ENCODE results near the gene RAG2. TPM values are rescaled to one million over a fixed set of nuclear protein-coding genes. Genes with fewer than 3 reads are reported as not detected.

RAG2 gene
- not detected in 2 replicates for total RNA-seq (2013; cell fraction: nucleolus; rRNA removed)
- total RNA-seq (2014; rRNA removed) (not detected in 2 replicates), total RNA-seq (2014; rRNA removed; fragmentation: Illumina TruSeq; extraction: Trizol) (not detected in 2 replicates), total RNA-seq (2021) (not detected in 2 replicates), polyA plus RNA-seq (2011; rRNA removed) (not detected in 2 replicates), polyA plus RNA-seq (2014; fragmentation: Illumina TruSeq; extraction: Trizol) (not detected in 2 replicates), polyA plus RNA-seq (2014; fragmentation: Nextera tagmentation; extraction: Ambion mirVana) (not detected), polyA plus RNA-seq (2014; rRNA removed) (not detected in 2 replicates), polyA plus RNA-seq (2016; fragmentation: Nextera tagmentation; extraction: Ambion mirVana) (not detected), polyA minus RNA-seq (2011; rRNA and poly(A)+ RNA removed) (not detected in 2 replicates), Bru-seq, nascent RNA (not detected), BruChase-seq, experiment 1, labeled RNA remaining after a 6-hour chase (not detected), BruChase-seq, experiment 2, labeled RNA remaining after a 2-hour chase (not detected)
- not detected for polyA plus RNA-seq (2011; ENCODE audit: low read depth)
- polyA plus RNA-seq (2011; cell fraction: cytosol; rRNA removed) = not detected in 2 replicates
- polyA plus RNA-seq (2011; cell fraction: nucleus; rRNA removed) = not detected in 2 replicates
- not detected in 2 replicates for polyA plus RNA-seq (2012)
- polyA minus RNA-seq (2011; cell fraction: cytosol; rRNA and poly(A)+ RNA removed) = not detected in 2 replicates
- not detected in 2 replicates for polyA minus RNA-seq (2011; cell fraction: nucleus; rRNA and poly(A)+ RNA removed)
- long read RNA-seq, experiment 1 = 0 reads
- long read RNA-seq, experiment 2 = 0 reads

- DNase-seq (ENCODE audit: low read depth, low spot score) (no peak), FAIRE-seq (no peak), ATAC-seq (no peak)
- WGBS (ENCODE audit: insufficient coverage, insufficient replicate concordance, low lambda C conversion rate, missing lambda C conversion rate) = 15% methylated on average over 2 of the region's 2 CpGs
- Histone ChIP-seq H3K4me1 (ENCODE audit: control insufficient read depth, insufficient read depth, low read length) (no peaks in the 10 kb centered on the region), H3K9me3 (replicated peaks; ENCODE audit: control insufficient read depth, insufficient read depth, low read length) (no peaks in the 10 kb centered on the region), H3K9ac (ENCODE audit: control insufficient read depth, insufficient read depth, low read length) (no peak within 1 kb of the TSS), H3K27ac (ENCODE audit: control insufficient read depth, insufficient read depth) (no peak within 1 kb of the TSS), H3K27me3 (replicated peaks in 1 of 2; ENCODE audit: control insufficient read depth in 2 of 2, insufficient read depth in 2 of 2, low read length in 1 of 2) (peaks cover 4 to 9% of the 10 kb centered on the region in 2 experiments; a peak in 2 of 4 replicates), H3K4me2 (ENCODE audit: control insufficient read depth, insufficient read depth) (no peak within 1 kb of the TSS), H2AFZ (ENCODE audit: control insufficient read depth, low read depth, low read length) (no peak within 1 kb of the TSS), H4K20me1 (ENCODE audit: control insufficient read depth, insufficient read depth) (no peaks in the 10 kb centered on the region), H3K36me3 (ENCODE audit: control insufficient read depth in 2 of 2, insufficient read depth in 2 of 2, low read length in 1 of 2) (no peaks in the 10 kb centered on the region), H3K4me3 (no peak within 1 kb of the TSS), H3K79me2 (ENCODE audit: control insufficient read depth, insufficient read depth, low read length) (no peaks in the 10 kb centered on the region)
- intact Hi-C loops (cut with micrococcal nuclease; ENCODE audit: unreplicated experiment) = no loop called here
- in situ Hi-C loops (cut with MboI) = no loop called here
- ChIA-PET CTCF (interaction anchor here (1.3 kb wide), 1 partner anchor 24 kb away, joined by 3 read pairs; no protein-coding TSS in a partner anchor), SMC1A (ENCODE audit: uncharacterized antibody, unreplicated experiment) (no interaction called here), RAD21 (ENCODE audit: unreplicated experiment) (no interaction called here), POLR2A (no interaction called here)
- TF ChIP-seq, protein P1, sequence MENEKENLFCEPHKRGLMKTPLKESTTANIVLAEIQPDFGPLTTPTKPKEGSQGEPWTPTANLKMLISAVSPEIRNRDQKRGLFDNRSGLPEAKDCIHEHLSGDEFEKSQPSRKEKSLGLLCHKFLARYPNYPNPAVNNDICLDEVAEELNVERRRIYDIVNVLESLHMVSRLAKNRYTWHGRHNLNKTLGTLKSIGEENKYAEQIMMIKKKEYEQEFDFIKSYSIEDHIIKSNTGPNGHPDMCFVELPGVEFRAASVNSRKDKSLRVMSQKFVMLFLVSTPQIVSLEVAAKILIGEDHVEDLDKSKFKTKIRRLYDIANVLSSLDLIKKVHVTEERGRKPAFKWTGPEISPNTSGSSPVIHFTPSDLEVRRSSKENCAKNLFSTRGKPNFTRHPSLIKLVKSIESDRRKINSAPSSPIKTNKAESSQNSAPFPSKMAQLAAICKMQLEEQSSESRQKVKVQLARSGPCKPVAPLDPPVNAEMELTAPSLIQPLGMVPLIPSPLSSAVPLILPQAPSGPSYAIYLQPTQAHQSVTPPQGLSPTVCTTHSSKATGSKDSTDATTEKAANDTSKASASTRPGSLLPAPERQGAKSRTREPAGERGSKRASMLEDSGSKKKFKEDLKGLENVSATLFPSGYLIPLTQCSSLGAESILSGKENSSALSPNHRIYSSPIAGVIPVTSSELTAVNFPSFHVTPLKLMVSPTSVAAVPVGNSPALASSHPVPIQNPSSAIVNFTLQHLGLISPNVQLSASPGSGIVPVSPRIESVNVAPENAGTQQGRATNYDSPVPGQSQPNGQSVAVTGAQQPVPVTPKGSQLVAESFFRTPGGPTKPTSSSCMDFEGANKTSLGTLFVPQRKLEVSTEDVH (IDR thresholded peaks at IDR 0.05; ENCODE audit: low read depth, partially characterized antibody) = no peak
- TF ChIP-seq IRF4 (IDR thresholded peaks at IDR 0.05; ENCODE audit: low read depth, low read length) = no peak
- TF ChIP-seq CHD1 (IDR thresholded peaks at IDR 0.05; ENCODE audit: low read depth, low read length) = no peak
- TF ChIP-seq RELB (IDR thresholded peaks at IDR 0.05; ENCODE audit: low read depth) = no peak
- TF ChIP-seq HDAC6 (IDR thresholded peaks at IDR 0.05; ENCODE audit: unreplicated experiment) = no peak
- TF ChIP-seq, protein P2, sequence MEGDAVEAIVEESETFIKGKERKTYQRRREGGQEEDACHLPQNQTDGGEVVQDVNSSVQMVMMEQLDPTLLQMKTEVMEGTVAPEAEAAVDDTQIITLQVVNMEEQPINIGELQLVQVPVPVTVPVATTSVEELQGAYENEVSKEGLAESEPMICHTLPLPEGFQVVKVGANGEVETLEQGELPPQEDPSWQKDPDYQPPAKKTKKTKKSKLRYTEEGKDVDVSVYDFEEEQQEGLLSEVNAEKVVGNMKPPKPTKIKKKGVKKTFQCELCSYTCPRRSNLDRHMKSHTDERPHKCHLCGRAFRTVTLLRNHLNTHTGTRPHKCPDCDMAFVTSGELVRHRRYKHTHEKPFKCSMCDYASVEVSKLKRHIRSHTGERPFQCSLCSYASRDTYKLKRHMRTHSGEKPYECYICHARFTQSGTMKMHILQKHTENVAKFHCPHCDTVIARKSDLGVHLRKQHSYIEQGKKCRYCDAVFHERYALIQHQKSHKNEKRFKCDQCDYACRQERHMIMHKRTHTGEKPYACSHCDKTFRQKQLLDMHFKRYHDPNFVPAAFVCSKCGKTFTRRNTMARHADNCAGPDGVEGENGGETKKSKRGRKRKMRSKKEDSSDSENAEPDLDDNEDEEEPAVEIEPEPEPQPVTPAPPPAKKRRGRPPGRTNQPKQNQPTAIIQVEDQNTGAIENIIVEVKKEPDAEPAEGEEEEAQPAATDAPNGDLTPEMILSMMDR (IDR thresholded peaks at IDR 0.05 in 2 of 3, conservative IDR thresholded peaks at IDR 0.05 in 1 of 3; ENCODE audit: control insufficient read depth in 2 of 3, extremely low read depth in 1 of 3, insufficient read depth in 1 of 3, low read depth in 3 of 3, low read length in 3 of 3) = no peak
- no peak for TF ChIP-seq TBL1XR1 (IDR thresholded peaks at IDR 0.05; ENCODE audit: low read depth, low read length)
- TF ChIP-seq SMAD1 (IDR thresholded peaks at IDR 0.05; ENCODE audit: low read depth, partially characterized antibody) = no peak
- no peak for TF ChIP-seq BRCA1 (IDR thresholded peaks at IDR 0.05; ENCODE audit: low read depth, low read length)
- TF ChIP-seq CBX3 (IDR thresholded peaks at IDR 0.05; ENCODE audit: borderline replicate concordance, low read depth) = no peak
- no peak for TF ChIP-seq SMAD5 (IDR thresholded peaks at IDR 0.05; ENCODE audit: low read depth)
- no peak for TF ChIP-seq TCF3 (IDR thresholded peaks at IDR 0.05; ENCODE audit: borderline replicate concordance, insufficient read depth, low read depth, low read length)
- no peak for TF ChIP-seq ZNF24 (IDR thresholded peaks at IDR 0.05)
- TF ChIP-seq LARP7 (IDR thresholded peaks at IDR 0.05) = no peak
- no peak for TF ChIP-seq NFYA (IDR thresholded peaks at IDR 0.05; ENCODE audit: borderline replicate concordance, low read depth, low read length)
- no TSS peak for BruUV-seq (replicated peaks)
Measured at GRCh38 chr11:36598051-36598450, at the start of gene RAG2. TSS of gene RAG2 (minus strand) at chr11:36598236. CDS start at chr11:36594168, 4,068 bp downstream.
